ENCODE data around the gene ADAMTS13.

GRCh38 chr9:133449760-133450159 is 27.6 kb downstream of the ADAMTS13 start:
- TF ChIP-seq, protein P1, sequence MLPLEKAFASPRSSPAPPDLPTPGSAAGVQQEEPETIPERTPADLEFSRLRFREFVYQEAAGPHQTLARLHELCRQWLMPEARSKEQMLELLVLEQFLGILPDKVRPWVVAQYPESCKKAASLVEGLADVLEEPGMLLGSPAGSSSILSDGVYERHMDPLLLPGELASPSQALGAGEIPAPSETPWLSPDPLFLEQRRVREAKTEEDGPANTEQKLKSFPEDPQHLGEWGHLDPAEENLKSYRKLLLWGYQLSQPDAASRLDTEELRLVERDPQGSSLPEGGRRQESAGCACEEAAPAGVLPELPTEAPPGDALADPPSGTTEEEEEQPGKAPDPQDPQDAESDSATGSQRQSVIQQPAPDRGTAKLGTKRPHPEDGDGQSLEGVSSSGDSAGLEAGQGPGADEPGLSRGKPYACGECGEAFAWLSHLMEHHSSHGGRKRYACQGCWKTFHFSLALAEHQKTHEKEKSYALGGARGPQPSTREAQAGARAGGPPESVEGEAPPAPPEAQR (CRISPR knock-in tag; IDR thresholded peaks at IDR 0.05) = no peak
- TF ChIP-seq, protein P2, sequence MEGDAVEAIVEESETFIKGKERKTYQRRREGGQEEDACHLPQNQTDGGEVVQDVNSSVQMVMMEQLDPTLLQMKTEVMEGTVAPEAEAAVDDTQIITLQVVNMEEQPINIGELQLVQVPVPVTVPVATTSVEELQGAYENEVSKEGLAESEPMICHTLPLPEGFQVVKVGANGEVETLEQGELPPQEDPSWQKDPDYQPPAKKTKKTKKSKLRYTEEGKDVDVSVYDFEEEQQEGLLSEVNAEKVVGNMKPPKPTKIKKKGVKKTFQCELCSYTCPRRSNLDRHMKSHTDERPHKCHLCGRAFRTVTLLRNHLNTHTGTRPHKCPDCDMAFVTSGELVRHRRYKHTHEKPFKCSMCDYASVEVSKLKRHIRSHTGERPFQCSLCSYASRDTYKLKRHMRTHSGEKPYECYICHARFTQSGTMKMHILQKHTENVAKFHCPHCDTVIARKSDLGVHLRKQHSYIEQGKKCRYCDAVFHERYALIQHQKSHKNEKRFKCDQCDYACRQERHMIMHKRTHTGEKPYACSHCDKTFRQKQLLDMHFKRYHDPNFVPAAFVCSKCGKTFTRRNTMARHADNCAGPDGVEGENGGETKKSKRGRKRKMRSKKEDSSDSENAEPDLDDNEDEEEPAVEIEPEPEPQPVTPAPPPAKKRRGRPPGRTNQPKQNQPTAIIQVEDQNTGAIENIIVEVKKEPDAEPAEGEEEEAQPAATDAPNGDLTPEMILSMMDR (IDR thresholded peaks at IDR 0.05) = no peak
- no peak for TF ChIP-seq NR3C1 (CRISPR knock-in tag; conservative IDR thresholded peaks at IDR 0.05; ENCODE audit: low read depth)
- TF ChIP-seq FOXJ3 (CRISPR knock-in tag; IDR thresholded peaks at IDR 0.05; ENCODE audit: borderline replicate concordance) = no peak
- TF ChIP-seq E2F4 (CRISPR knock-in tag; IDR thresholded peaks at IDR 0.05; ENCODE audit: borderline replicate concordance, low read depth) = no peak
- no peak for TF ChIP-seq IRF1 (CRISPR knock-in tag; IDR thresholded peaks at IDR 0.05)
- no peak for TF ChIP-seq IRF2 (CRISPR knock-in tag; IDR thresholded peaks at IDR 0.05; ENCODE audit: borderline replicate concordance, low read depth)
- TF ChIP-seq ATF3 (CRISPR knock-in tag; conservative IDR thresholded peaks at IDR 0.05) = no peak
